ENCODE results near the gene GRM6.

GRM6 gene

GRCh38 chr5:178984145-178985072, 10.7 kb downstream of the GRM6 start:
- no peak for DNase-seq (ENCODE audit: low read depth in 2 of 2)

- DNase-seq (ENCODE audit: low read depth in 2 of 2), result no peak
Observed at GRCh38 chr5:178983728-178984127, 11.4 kb downstream of the GRM6 start.

- no peak for DNase-seq (ENCODE audit: low read depth in 2 of 2)
Observed at GRCh38 chr5:178982941-178983340, 12.2 kb downstream of the GRM6 start.

GRCh38 chr5:178981381-178981780, 13.7 kb downstream of the GRM6 start:
- no peak for DNase-seq (ENCODE audit: low read depth in 2 of 2)

GRCh38 chr5:178965465-178966055, 29.6 kb downstream of the GRM6 start:
- no peak for DNase-seq (ENCODE audit: low read depth in 2 of 2)

- DNase-seq (ENCODE audit: low read depth in 2 of 2), result no peak
Observed at GRCh38 chr5:178941361-178941760, 53.8 kb downstream of the GRM6 start.

- no peak for DNase-seq (ENCODE audit: low read depth in 2 of 2)
Observed at GRCh38 chr5:178940569-178941360, 54.4 kb downstream of the GRM6 start, which contains the start of gene ZNF454. ZNF454 (plus strand) TSS chr5:178941198; CDS start chr5:178942792, 1,594 bp downstream.

GRCh38 chr5:178931846-178932760, 63.0 kb downstream of the GRM6 start:
- no peak for DNase-seq (ENCODE audit: low read depth in 2 of 2)

Data from activated CD8-positive, alpha-beta memory T cell treated with anti-CD3 and anti-CD28 coated beads for 4 hours (primary cell).